ENCODE results near the gene AGBL1.
A peak's percentile ranks its signal among the peaks of the same experiment; 100 is the strongest.
"Not testable (repeated sequence)": the region's sequence is repeated elsewhere in the genome, so short reads cannot be mapped to it uniquely, and the experiment has no call there.

Gene AGBL1

DNA sequence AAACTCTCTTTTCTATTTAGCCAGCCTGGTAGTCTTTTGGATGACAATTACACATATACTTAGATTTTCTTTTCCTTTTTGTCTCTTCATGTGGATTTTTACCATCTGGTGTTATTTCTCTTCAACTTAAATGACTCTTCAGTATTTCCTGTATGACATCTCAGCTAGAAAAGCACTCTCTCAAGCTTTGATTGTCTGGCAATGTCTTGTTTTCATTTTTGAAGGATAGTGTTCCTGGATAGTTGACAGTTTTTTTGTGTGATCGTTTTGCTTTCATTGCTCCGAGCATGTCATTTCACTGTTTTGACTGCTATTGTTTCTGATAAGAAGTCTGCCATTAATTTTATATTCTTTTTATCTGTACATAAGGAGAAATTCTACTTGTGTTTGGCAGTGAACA is 766.4 kb downstream of the AGBL1 start:
- DNase-seq: no peak

DNA sequence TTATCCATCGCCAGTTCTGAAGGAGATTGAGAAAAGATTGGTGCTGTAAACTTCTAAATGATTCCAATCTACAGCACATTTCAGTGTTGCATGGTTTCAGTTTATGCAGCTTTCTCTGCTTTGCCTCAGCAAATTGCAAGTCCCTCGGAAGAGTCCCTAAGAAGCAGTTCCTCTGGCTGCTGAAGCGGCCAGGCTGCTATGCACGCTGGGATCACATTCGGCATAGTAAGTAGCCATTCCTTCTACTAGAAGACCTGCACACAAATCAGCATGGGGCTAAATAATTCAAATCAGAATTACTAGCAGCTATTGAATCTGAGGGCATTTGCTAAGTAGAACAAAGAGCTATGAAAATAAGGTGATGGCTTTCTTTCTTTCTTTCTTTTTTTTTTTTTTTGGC is 769.5 kb downstream of the AGBL1 start:
- no peak for DNase-seq

DNA sequence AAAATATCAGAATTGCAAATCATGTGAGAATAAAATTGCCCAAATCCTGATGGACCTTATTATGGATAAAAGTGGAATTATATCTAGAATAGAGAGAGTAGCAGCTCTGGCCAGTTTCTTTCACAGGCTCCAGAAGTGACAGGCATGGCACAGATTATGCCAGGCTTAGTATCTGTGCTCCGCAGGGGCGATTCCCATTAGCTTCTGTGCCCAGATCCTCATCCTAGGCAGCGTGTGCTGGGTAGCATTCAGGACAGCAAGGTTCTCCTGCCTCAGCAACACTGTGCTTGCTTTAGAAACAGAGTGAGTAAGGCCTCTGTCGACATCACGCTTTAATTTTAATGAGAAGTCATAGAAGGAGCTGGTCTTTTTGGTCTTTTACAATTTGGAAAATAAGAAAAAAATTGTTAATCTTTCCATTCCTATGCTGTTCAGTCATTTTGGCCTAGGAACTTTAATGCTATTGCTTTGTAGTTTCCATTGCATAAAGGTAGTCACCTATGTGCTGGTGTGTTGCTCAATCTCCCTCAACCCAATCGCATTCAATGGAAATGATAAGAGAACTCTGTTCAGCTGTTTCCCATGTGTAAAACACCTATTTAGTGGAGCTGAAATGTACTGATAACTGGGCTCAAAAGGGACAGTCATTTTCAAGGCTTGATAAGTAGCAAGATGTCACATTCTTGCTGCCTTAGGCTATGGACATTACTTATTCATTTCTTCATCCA is 770.1 kb downstream of the AGBL1 start:
- DNase-seq: no peak

DNA sequence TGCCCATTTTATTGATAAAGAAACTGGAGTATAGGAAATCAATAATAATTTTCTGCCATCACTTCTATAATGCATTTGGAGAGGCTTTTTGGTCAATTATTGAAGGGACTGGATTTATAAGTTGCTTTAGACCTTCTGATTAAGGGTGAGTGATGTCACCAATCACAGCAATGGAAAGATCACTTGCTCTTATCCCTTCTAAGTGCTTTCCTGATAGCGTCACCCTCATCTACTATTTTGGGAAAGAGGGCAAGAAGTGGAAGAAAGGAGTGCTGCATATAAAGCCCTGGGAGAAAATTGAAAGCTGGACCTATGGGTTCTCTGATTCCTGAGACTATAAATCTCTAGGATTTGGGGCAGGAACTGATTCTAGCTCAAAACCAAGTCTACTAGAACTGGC is 771.3 kb downstream of the AGBL1 start:
- no peak for DNase-seq

DNA sequence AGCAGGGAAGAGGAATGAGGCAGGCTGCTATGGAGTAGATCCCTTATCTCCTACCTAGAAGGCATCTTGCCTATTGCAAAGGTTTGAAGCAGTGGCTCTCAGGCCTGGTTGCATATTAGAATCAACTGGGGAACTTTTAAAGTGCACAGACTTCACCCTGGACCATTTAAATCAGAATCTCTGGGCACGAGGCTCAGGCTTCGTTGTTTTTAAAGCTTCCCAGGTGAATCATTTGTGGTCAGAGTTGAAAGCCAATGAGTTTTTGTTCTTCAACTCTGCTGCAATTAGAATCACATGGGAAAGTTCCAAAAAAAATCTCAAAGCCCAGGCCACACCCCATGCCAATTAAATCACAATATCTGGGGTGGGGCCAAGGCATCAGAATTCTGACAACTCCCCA is 773.1 kb downstream of the AGBL1 start:
- no peak for DNase-seq

DNA sequence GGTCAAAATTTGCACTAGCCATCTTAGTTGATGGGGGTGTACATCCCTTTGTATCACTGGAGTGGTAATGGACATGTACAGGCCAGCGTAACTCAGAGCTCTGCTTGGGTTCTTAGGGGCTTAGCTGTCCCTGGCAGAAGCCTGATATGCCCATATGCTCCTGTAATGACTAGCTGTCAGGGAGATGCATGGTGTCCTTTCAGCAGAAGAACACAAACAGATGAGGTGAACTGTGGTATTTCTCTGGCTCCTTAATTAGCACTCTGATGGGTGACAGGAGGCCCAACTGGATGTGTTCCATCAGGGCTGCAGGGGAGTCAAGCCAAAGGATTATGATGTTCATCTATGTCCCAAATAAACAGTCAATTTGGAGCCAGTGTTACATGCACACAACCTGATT is 774.5 kb downstream of the AGBL1 start:
- peak; percentile 42 for DNase-seq

DNA sequence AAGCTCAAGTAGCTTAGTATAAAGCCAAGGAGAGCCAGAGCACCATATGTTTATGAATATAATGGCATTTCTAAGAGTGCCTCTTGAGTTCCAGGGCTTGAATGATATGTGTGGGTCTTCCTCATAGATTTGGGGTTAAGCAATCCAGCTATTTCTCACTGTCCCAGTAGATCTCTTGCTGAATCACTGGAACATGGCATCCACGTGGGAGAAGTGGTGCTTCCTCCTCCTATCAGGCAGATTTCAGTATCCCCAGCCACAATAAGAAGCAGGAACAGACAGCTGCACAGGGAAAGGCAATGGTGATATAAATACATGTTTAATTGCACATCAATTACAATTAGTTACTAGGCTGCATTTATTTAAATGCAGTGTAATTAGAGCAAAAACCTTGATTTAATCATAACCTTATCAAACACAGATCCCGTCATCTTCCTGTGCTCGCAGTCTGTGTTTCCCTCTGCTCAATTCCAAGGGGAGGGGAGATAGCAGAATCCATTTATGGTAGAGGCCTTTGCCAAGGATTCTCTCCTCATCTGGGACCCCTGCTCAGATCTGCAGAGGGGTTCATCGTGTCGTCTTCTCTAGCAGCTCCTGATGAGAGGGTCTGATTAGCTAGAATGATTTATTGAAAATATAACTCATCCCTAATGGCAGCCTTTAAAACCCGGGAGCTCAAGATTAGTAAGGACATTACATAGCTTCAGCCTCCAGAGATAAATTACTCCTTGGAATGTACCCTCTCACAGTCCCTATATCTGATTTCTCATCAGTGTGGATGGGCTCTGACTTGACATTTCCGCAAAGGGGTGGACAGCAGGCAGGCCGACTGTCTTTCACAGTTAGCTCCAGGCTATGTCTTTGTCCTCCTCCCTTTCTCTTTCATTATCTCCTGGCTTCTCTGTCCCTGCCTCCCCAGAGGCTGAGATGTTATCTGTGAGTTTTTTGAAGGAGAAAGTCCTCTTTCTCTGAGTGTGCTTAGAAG is 775.9 kb downstream of the AGBL1 start:
- no peak for DNase-seq

DNA sequence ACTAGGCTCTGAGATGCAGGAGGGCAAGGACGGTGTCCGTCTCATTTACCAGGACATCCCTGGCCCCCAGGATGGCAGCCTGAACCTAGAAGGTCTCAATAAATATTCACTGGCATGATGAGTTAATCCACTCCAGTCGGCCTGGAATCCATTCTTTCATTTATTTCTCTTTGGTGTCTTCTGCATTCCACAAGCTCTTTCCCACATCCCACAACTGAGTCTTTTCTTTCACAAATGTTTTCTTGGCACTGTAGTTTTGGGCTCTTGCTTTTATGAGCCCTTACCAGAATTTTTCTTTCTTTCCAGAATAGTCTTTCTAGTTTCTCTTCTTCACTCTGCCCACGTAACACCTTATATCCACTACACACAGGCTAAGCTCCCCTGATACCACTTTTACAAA is 778.0 kb downstream of the AGBL1 start:
- DNase-seq: no peak

DNA sequence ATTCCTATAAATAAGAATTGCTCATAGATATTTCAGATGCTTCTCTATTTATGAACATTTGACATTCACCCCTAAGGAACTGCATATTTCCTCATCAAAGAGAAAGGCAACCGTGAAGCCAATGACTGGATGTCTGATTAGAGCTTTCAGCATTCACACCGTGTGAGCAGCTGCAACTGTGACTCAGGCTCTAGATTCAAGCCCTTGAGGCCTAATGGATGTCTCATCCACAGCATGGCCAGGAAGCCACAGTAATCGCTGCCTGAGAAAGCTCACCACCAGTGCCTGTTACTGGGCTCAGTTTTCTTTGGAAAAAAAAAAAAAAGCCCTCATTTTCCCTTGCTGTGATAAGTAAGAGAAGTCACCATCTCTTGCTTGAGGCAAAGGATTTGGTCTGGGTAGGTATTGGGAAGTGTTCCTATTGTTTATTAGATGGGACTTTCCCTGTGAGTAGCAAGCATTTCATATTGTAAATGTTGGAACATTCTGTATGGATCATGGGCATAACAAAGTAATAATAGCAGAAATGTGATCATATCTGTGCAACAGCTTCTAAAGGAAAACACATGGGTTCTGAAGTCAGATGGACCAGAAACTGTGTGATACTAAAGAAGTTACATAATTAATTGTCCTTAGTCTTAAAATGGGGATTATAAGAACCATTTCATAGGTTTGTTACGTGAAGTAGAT is 783.7 kb downstream of the AGBL1 start:
- no peak for DNase-seq

DNA sequence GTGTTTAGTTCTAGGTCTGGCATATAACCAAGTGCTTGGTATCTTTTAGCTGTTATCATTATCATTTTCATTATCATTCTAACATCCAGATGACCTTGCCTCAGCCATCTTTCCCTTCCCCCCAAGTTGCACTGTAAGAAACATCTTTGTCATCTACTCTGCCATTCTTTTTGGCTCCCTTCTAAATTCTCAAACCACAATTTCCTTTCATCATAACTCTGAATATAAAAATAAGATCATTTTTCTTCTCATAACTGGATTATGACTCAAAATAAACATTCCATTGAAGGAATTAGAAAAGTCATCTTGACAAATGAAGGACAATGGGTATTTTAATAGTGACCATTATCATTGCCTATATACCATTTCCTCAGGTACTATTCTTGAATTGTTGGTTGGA is 786.2 kb downstream of the AGBL1 start:
- no peak for DNase-seq

DNA sequence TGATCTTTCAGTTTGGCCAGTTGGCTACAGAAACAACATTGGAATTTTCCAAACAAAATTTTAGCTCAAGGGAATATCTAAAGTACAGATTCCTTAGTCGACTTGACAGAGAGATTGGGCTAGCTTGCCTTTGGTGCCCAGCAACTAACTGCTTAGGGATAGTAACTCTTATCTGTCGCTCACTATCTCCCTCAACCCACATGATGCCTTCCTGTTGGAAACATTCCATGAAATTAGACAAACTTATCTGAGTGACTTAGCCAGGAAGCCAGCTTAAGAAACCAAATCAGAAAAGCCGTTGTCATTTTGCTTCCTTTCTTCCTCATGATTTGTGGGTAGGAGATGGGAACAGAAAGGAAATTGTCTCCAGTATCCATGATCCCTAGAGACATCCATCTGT is 791.2 kb downstream of the AGBL1 start:
- no peak for DNase-seq

DNA sequence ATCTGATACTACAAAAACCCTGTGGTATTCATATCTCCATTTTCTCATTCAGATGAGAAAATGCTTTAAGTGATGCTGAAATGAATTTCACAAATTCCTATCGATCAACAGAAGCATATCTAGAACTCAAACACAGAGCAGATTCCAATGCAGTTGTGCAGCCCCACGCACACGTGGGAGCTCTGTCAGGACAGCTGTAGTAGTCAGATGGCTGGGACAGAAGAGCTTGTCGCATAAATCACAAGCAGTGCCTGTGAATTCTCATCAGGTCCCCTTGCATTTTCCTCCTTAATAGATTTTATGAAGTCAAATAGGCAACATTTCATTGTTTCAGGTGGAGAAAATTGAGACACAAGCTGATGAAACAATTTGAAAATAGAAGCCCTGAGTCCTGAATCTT is 792.3 kb downstream of the AGBL1 start:
- no peak for DNase-seq

DNA sequence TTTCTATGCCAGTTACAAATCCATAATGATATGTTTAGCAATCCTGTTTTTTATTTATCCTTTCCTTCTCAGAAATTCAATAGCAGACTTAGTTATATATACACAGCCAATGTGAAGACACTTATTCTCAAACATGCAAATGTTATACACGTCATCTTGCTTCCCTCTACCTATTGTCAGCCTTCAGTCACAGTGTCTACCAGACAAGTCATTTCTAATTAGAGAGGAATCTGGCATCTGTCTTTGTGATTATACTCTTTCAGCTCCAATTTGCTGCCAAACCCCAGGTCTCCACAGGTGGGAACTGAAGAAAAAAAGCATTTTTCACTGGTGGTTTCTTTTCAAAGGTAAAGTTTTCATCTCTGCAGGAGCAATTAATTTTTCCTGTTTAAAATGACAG is 793.1 kb downstream of the AGBL1 start:
- DNase-seq: no peak

DNA sequence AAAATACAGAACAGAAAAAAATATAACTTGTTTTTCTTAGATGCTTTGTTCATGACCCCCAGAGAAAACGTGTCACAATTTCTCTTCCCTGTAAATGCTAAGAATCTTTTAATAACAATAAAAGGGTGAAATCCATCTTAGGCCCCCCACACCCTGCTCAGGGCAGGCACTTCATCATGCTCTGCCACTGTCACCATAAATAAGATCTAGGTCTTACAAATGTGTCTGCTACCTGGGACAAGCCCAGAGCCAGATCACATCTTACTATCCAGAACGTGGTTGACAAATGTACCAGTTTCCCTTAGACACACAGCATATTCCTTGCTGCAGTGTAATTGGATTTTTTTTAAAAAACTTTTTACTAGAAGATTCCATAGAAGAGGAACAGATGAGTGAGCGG is 795.4 kb downstream of the AGBL1 start:
- no peak for DNase-seq

DNA sequence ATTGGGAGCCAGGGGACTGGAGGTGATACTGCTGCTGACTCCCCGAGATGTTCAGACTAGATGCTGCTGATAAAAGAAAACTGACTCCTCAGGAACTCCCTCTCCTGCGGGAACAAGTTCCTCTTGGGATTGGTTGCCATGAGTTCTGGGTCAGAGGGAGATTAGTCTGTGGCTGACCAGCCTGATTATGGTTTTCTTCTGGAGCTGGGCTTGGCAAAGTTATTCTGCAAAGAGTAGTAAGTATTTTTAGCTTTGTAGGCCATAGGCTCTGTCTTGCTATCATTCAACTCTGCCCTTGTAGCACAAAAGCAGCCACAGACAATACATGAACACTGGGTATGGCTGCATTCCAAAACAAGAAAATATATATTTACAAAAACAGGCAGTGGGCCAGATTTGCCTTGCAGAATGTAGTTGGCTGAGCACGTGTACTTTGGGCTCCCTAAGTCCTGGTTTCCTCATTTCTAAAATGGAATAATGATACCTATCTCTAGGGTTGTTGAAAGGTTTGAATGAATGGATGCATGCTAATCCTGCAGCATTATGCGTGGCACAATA is 796.8 kb downstream of the AGBL1 start:
- peak; percentile 50 for DNase-seq

DNA sequence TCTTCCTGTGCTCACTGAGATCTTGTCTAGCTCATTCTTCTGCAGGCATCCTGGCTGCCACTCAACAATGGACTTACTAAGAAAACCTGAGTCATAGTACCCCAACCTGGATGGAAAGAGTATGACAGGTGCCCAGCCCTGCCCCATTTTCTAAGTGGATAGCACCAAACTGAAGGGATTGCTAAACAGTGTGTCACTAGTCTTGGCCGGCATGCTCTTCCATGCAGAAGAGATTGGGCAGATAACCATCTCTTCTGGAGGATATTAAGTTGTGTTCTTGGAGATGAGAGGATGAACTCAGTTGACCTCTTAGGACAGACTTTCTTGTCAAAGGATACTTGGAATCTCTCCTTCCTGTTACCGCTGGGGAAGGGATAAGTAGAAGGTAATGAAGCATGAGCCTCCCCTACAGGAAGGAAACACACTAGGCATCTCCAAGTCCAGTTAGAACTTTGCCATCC is 797.5 kb downstream of the AGBL1 start:
- DNase-seq: no peak

DNA sequence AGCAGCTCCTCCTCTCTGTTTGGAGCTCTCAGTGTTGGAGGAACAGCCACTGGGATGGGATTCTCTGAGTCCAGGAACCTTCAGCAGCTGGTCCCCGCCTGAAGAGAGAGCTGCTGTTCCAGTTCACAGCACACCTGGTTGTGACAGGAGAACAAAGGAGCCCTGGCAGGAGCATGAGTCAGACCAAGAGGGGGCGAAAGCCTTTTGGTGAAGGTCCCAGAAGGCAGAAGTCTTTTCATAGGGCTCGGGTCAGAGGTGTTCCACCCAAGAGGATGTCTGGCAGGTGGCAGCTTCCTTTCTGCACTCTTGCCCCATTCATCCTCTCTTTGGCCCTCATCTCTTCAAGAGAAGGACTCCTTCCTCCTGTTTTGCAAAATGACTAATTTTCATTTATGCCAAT is 799.2 kb downstream of the AGBL1 start:
- DNase-seq: not testable (repeated sequence)

DNA sequence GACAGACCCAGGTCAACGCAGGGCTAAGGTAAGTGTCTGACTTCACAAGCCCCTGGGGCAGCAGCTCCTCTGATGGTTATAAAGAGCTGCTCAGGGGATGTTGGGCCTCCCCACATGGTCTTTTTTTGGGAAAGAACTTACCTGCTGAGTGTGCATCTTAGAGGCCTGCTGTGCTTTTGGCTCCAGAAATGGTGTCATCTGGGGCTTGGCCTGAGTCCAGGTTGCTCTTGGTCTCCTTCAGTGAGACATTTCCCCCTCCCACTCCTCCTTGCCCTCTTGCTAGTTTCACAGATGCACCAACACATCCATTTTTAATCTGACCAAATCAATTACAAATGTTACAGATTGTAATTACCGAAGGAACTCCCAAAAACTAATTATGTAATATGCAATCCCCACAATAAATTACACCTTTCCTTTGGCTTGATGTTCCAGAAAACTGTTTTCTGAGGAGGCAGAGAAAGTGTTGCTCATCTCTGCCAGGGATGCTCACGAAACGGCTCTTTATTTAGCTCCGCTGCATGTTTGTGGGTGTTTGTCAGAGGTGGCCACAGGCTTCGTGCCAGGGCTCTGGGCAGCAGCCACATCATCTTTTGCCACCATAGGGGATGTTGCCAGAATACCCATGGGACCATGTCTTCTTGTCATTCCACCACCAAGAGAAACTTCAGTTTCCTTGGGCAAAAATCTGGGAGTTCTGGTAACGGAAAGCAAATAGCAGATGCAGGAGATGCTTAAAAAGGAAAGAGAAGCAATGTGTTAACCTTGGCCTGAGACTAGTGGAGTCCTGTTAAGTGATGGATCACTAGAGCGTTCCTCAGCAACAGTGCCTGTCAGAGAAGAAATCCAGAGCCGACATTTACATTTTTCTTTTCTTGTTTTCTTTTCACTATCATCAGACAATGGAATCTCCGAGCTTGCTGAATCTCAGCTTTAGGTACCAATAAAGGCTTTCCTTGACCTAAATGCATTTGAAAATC is 799.9 kb downstream of the AGBL1 start:
- DNase-seq: peak; percentile 35

DNA sequence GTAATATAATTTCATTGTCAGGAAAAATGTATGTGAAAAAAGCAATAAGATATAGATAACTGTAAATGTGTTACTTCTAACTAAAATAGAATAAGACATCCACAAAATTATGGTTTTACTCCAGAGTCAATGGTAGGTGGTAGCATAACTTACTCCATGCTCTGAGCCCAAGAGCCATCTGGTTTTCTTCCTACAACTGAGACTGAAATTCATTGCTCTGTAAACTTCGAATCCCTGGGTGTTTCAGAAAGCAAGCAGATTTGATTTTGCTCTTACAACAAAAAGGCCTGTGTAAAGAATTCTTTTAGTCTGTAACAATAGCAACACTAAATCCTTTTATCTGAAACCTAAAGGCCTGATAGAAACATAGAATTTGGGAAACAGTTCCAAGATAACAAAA is 805.9 kb downstream of the AGBL1 start:
- DNase-seq: no peak

DNA sequence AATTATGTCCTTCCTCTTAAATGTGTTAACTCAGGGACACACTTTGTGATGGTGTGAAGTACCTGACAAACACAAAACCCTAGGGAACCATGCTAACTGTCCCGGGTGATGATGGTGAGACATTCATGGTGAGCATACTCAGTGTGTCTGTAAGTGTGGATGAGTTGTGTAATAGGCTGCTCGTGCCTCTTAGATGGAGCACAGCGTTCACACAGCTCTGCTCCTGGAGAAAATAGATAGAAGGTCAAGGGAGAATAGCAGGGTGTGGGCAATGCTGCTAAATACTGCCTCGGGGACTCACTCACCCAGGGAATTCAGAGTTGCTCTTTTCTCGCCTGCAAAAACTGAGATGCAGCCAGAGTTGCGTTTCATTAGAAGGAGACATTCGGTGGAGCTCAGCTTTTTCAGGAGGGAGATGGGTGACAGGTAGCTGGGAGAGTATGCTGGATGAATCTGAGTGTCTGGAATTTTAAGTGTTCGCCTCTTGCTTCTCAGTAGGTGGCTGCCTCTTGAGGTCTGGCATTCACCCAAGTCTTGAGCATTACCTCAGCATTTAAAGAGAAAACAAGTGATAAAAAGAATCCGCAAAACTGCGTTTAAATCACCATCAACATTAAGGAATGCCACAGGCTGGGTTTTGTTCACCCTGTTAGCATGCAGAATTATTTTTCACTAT is 813.2 kb downstream of the AGBL1 start:
- DNase-seq: no peak

DNA sequence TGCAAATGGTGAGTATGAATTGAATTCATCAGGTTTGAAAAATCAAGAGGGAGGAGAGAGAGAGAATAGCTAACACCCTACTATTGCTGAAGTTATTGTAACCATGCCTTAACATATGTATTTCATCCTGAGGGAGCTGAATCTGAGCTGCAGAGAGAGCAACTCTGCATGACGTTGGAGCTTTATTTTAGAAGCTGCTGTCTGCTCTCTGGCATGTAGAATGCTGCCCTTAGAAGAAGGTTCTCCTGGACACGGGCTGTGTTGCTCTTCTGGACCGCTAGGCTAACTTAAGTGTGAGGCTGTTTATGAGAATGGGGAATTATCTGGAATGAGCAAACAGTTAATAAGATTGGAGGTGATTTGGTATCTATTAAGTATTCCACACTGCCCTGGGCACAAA is 814.6 kb downstream of the AGBL1 start:
- no peak for DNase-seq
